NCI-H146 treated with DMSO at 0.1 percent for 48 hours (cell line): ENCODE data around the gene DSN1.
"Not testable (repeated sequence)": the region's sequence is repeated elsewhere in the genome, so short reads cannot be mapped to it uniquely, and the experiment has no call there.

Experiments
- DNase-seq: peaks from one replicate; lab custom pipeline; 2025; ENCODE audit not compliant: unreplicated experiment; lab: John Stamatoyannopoulos, UW

Gene DSN1

GRCh38 chr20:36773597-36774390 lies at the start of gene DSN1:
TSS of gene DSN1 (minus strand) at chr20:36773763. CDS start at chr20:36771458, 2,305 bp downstream.
- peak; percentile 95 for DNase-seq

GRCh38 chr20:36823121-36823520 lies 49.6 kb upstream of the DSN1 start:
- no peak for DNase-seq

GRCh38 chr20:36821964-36822437 lies 48.4 kb upstream of the DSN1 start:
- no peak for DNase-seq

- DNase-seq, result no peak
Measured at GRCh38 chr20:36820928-36821327, 47.4 kb upstream of the DSN1 start.

- no peak for DNase-seq
Measured at GRCh38 chr20:36820073-36820472, 46.5 kb upstream of the DSN1 start.

- DNase-seq, result peak; percentile 28
Measured at GRCh38 chr20:36819659-36820058, 46.1 kb upstream of the DSN1 start.

- DNase-seq, result peak; percentile 29
Measured at GRCh38 chr20:36818861-36819260, 45.3 kb upstream of the DSN1 start.

- no peak for DNase-seq
Measured at GRCh38 chr20:36818185-36818584, 44.6 kb upstream of the DSN1 start.

- no peak for DNase-seq
Measured at GRCh38 chr20:36817496-36817895, 43.9 kb upstream of the DSN1 start.

- DNase-seq, result no peak
Measured at GRCh38 chr20:36815454-36816091, 42.0 kb upstream of the DSN1 start.

GRCh38 chr20:36812594-36813463 lies 39.3 kb upstream of the DSN1 start:
- no peak for DNase-seq

- DNase-seq, result peak; percentile 4
Measured at GRCh38 chr20:36808317-36809257, 35.0 kb upstream of the DSN1 start.

- DNase-seq, result no peak
Measured at GRCh38 chr20:36806049-36806448, 32.5 kb upstream of the DSN1 start.

- no peak for DNase-seq
Measured at GRCh38 chr20:36805396-36805795, 31.8 kb upstream of the DSN1 start.

GRCh38 chr20:36804425-36804824 lies 30.9 kb upstream of the DSN1 start:
- no peak for DNase-seq

GRCh38 chr20:36802326-36803222 lies 29.0 kb upstream of the DSN1 start:
- no peak for DNase-seq

GRCh38 chr20:36800410-36800809 lies 26.8 kb upstream of the DSN1 start:
- no peak for DNase-seq

- not testable (repeated sequence) for DNase-seq
Measured at GRCh38 chr20:36799313-36799712, 25.8 kb upstream of the DSN1 start.

GRCh38 chr20:36796875-36797274 lies 23.3 kb upstream of the DSN1 start:
- DNase-seq, result no peak
